Measurements from ENCODE around the gene TMEM176A. TPM values are rescaled to one million over a fixed set of nuclear protein-coding genes. Genes with fewer than 3 reads are reported as not detected.
A peak's percentile ranks its signal among the peaks of the same experiment; 100 is the strongest.
"Not testable (repeated sequence)": the region's sequence is repeated elsewhere in the genome, so short reads cannot be mapped to it uniquely, and the experiment has no call there.

TMEM176A gene, protein sequence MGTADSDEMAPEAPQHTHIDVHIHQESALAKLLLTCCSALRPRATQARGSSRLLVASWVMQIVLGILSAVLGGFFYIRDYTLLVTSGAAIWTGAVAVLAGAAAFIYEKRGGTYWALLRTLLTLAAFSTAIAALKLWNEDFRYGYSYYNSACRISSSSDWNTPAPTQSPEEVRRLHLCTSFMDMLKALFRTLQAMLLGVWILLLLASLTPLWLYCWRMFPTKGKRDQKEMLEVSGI
- not detected in 2 replicates for total RNA-seq

DNA sequence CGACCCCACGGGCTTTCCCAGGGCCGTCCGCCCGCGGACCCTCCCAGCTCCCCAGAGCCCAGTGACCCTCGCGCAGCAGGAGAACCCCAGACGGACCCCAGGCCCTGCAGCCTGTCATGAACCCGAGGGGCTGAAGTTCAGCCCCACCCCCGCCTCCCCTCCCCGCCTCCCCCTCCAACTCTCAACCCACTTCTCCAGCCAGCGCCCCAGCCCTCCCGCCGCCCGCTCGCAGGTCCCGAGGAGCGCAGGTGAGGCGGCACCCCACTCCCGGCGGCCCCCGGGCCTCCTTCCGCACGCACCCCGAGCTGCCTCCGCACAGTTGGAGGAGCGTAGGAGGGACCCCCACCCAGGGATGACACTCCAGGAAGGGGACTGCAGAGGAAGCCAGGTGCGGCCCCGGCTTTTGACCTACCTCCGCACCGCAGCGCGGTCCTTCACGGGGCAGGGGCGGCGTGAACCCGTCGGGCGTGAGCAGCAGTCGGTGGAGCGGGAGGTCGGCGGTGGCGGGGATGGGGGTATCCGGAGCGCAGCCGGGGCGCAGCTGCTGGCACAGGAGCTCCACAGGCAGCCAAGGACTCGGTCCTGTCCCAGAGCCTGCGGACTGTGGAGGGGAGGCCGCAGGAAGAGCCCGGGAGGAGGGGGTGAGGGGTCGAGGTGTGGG lies at the start of gene TMEM176A:
TSS of gene TMEM176A (plus strand) at position 189 of the 661 bp plus-strand sequence. CDS start 782 bp downstream, outside the sequence.
- DNase-seq = no peak

DNA sequence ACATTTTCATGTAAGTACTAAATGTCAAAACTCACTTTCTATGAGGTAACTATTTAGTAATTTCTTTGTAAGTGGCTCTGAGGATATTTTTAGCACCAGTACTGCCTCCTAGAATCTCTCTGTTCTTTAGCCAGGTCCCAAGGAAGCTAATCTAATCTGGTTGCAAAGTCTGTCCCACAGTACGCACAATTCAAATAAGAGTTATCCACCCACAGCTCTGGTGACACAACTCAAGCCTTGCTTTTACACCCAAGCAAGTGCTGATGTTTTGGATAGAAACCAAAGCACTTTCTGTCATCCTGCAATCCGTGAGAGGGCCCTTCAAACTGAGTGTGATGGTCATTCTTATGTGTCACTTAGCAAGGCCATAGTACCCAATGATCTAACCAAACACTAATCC lies 48.9 kb upstream of the TMEM176A start:
- DNase-seq = no peak

DNA sequence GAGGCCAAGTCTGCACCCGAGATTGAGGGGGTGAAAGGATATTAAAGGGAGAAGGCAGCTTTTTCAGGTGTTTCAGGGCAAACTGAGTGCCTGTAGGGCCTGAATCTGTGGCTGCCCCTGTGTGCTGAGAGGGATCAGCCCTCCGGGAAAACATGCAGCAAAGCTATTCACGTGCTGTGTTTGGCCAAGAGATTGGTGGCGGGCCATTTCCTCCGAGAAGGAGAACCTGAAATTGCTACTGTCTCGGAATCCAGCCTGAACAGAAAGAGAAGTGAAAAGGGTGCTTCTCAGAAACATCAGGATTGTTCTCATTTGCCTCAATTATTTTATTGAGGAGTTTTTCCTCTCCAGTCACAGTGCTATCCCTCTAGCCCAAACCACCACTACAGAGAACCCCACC lies 47.3 kb upstream of the TMEM176A start:
- no peak for DNase-seq

DNA sequence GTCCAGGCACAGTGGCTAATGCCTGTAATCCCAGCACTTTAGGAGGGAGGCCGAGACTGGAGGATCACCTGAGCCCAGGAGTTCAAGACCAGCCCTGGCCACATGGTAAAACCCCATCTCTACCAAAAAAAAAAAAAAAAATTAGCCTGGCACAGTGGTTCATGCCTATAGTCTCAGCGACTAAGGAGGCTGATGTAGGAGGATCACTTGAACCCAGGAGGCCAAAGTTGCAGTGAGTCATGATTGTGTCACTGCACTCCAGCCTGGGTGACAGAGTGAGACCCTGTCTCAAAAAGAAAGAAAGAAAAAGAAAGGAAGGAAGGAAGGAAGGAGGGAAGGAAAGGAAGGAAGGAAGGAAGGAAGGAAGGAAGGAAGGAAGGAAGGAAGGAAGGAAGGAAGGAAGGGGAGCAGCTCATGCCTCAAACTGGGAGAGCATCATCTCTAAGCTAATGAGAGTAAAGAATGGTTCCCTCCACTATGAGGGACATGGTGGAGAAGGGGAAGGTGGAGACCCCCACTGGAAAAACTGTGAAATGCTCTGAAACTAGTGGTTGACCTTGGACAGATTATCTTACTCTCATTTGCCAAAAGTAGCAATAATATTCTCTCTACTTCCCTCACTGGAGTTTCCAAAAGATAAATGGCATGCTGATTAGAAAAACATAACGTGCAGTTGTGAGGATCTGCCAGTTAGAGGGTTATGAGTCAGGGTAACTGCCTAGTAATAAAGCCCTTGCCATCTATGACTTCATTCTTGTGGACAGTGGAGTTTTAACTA lies 46.6 kb upstream of the TMEM176A start:
- DNase-seq = peak; percentile 88

DNA sequence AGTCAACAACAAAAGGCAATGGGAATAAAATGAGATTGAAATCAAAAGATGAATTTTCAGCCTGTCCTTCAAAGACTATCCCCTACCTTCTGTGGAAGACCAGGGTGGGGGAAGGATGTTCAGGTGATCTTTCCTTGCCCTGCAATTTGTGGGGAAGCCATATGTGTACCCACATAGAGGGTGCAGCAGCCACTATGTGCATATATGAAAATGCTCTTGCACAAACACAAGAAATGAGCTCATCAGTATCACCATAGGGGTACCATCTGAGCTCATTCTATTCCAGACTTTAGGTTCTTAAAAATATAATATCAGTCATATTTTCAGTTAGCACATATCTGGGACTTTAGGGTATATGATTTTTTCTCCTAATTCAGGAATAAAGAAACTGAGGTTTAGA lies 45.6 kb upstream of the TMEM176A start:
- DNase-seq = peak; percentile 21

DNA sequence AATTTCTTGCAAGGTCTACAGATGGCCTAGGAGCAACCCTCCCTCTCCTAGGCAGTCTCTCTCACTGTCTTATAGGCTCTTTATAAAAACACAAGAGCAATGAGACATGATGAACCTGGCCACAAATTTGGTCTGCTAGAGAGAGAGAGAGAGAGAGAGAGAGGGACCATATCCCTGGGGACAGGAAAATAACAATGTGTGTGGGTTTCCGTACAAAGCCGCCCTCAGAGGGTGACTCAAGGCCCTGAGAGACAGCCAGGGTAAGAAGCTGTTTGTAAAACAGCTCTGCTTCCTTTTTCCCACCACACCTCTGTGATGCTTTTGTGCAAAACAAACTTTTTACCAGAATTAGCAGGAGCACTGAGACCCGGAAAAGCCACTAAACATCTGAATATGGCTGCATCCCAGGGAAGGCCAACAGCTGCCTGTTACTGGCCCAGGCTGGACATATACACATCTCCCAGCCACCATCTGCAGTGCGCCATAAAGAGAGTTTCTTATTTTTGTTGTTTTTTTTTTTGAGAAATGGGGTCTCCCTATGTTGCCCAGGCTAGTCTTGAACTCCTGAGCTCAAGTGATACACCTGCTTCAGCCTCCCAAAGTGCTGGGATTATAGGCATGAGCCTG lies 45.0 kb upstream of the TMEM176A start:
- DNase-seq = peak; percentile 90

DNA sequence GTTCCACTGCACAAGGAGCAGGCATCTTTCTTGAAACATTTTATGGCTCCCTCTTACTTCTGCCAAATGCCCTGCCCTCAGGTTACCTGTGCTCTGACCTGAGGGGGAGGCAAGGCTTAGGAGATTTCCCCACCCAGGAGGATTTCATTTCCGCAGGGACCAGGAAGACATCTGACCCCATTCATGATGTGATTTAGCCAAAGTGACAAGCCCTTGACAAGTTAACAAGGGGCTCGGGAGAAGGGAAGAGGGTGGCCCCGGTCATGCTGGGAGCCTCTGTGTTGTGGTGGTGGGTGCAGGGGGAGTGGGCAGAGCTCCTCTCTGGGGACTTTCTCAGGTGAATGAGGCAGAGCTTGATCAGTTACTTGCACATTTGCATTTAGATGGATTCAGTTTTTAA lies 44.4 kb upstream of the TMEM176A start:
- no peak for DNase-seq

DNA sequence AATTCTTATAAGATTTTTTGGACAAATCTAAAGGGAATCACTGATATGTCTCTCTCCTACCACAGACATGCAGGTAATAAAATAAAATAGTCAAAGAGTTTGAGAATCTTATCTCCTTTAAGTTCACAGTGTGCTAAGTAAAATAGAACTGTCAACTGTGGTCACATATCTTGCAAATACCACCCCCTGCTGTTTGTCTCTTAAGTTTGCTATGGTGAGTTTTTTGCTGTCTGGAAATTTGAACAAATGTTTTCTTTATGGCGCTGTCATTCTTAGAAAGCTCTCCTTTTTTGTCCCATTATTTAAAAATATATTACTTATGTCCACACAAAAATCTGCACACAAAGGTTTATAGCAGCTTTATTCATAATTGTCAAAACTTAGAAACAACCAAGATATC lies 43.7 kb upstream of the TMEM176A start:
- DNase-seq = peak; percentile 83

DNA sequence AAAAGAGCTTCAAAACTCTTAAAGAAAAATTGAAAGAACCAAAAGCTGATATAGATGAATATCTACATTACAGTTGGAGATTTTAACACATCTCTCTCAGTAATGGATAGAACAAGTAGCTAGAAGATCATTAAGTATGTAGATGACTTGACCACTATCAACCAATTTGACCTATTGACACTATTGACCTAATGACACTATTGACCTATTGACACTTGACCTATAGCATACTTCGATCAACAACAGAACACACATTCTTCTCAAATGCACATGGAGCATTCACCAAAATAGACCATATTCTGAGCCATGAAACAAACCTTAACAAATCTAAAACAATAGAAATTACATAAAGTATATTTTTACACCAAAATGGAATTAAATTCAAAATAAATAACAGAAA lies 41.1 kb upstream of the TMEM176A start:
- no peak for DNase-seq

DNA sequence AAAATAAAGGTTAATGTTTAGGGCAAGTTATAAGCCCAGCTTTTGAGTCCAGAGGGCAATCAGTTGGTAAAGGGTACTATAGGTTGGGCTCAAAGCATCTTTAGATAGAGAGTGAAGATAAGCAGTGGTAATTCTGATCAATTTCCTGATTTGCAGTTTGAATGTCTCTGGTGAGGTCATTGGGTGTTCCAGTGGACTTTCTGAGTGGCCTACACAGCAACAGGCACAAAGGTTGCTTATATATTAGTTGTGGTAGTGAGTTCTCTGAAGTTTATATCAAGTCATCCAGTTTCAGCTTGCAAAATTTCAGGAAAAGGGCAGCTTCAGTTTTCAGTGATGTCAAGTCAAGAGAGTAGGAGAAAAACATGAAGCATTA lies 34.2 kb upstream of the TMEM176A start:
- DNase-seq = peak; percentile 11

DNA sequence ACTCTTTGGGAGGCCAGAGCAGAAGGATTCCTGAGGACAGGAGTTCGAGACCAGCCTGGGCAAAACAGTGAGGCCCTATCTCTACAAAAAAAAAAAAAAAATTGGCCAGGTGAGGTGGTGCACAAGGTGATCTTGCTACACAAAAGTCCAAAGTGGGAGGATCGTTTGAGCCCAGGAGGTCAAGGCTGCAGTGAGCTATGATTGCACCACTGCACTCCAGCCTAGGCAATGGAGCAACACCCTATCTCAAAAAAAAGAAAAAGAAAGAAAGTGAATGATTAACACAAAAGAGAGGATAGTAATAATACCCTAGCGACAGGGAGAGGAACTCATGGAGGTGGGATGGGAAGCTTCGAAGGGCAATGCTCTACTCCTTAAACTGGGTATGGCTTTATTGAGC lies 30.8 kb upstream of the TMEM176A start:
- DNase-seq = no peak

DNA sequence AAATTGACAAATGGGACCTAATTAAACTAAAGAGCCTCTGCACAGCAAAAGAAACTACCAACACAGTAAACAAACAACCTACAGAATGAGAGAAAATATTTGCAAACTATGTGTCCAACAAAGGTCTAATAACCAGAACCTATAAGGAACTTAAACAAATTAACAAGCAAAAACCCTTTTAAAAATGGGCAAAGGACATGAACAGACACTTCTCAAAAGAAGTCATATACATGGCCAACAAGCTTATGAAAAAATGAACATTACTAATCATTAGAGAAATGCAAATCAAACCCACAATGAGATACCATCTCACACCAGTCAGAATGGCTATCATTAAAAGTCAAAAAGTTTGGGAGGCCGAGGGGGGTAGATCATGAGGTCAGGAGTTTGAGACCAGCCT lies 26.4 kb upstream of the TMEM176A start:
- DNase-seq = not testable (repeated sequence)

DNA sequence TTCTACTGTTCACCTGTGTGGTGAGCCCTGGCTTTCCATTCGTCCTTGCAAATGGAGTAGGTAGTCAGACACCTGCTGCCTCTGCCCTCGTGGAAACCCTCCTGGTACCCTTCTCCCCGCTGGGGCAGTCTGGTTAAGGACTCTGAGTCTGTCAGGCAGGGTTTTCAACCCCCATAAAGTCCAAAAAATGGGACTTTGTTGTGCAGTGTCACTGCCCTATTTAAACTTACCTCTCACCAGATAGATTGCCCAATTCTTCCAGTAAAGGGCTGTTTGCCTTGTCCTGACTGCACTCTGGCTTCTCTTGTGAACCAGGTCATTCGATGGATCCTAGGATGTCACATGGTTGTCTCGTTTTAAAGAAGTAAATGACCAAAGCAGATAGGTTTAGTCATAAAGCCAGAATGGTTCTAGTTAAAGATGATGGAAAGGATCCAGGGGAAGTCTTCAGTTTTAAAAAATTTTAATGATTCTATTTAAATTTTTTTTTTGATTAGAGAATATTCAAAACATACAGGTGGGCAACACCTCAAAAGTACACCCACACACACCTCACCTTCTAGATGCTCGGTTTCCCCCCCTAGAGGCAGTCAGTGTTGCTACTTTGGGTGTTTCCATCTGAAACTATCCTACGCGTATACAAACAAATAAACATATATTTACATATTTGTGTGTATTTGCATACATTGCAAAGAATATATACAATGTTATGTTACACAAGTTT lies 22.4 kb upstream of the TMEM176A start:
- no peak for DNase-seq

DNA sequence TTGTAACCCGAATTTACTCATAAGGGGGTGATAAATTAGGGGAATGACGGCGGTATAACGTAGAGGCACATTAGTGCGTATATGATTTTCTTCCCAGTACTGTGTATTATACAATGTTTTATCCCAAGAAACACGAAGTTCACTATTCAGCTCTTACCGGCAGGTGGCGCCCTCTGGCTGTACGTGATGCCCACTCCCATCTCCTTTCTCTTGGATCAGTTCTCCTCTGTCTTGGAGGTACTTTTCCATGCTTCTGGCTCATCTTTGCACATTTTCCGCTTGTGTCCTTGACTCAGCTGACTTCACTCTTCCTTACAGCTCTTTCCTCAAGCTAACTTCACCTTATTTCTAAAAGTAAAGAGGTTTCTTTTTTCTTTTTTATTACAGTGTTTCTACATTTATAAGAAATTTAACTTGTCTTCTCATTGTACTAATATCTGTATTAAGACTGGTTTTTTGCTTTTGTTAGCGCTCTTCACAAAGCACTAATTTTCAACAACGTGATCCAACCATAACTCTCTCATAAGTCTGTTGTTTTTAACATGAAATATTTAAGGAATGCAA lies 21.7 kb upstream of the TMEM176A start:
- DNase-seq = peak; percentile 87

DNA sequence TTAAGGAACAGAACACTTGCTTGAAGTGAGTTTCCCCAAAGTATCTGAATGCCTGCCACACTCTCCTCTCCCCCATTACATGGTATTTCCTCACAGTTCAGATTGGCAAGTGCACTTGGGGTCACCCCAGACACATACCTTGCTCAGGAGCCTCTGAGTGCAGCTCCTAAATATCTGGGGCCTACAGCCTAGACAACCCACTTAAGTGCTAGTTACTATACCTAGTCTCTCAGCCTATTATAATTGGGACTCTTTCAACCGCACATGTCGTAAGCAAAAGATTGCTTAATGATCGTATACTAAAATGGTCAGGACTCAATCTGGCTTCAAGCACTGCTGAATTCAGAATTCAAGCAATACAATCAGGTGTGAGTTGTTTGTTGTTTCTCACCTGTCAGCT lies 20.3 kb upstream of the TMEM176A start:
- DNase-seq = no peak

DNA sequence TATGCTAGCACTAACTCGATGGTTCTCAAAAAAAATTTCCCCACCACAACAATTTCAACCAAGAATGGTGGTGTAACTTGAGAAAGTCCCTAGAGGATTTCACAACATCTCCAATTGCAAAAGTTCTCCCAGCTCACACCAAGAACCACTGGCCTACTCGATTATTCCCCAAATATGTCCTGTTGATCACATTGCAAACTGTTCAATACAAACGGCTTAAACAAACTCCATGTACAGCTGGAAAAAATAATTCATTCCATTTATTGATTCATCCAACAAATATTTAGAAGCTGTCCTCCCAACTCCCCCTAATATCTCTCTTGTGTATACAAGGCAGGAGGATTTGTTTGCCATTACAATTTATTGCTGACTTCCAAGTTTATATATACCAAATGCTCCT lies 19.5 kb upstream of the TMEM176A start:
- DNase-seq = no peak

DNA sequence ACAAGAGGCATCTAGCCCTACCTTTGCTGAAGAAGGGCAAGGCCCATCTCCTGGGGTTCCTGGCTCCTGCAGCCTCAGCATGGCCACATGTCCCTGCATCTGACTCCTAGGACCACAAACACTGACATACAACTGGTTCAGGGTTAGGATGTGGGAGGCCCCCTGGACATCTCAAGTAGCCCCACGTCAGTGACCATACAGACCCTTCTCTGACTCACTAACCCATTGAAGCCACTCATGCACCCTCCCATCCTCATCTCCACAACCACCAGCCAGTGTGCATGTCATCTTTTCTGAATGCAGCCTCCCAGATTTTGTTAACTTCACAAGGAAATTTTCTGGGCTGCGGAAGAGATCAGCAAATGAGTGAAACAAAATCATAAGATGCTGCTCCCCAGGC lies 18.6 kb upstream of the TMEM176A start:
- no peak for DNase-seq

DNA sequence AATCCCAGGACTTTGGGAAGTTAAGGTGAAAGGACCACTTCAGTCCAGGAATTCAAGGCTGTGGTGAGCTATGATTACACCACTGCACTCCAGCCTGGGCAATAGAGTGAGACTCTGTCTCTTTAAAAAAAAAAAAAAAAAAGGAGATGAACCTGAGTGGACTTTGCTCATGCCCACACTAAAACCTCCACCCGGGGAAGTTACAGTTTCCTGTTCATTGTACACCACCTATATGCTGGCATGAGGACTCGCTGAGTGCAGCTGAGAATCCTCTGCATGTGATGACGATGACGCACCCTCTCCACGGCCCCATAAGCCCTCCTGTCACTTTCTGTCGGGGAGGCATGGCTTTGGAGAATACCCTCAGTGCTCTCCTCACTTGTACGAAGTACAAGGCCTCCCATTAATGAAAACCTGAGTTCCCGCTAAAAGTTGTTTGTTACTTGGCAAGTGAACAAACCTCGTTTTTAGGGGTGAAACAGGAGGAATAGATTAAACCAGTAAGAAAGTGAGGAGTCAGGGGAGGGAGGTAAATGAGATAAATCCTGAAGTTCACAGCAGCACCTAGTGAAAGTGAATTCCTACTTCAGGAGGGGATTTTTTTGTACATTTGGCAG lies 16.3 kb upstream of the TMEM176A start:
- peak; percentile 52 for DNase-seq

DNA sequence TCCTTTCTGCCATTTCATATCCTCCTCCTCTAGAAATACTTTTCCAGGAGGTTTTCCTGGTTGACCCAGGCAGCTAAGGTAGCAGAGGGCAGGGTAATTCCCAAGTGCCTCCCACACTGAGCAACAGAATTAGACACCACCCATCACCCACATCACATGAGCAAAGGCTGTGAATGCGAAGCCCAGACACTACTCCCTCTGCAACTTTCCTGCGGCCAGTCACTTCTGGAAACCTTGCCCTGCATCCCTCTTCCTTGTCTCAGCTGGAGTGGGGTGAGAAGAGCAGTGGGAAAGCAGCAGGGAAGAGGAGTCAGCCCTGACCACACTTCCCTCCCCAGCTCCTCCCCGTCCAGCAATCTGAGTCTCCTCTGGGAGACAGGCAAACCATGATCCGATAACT lies 15.6 kb upstream of the TMEM176A start:
- no peak for DNase-seq

DNA sequence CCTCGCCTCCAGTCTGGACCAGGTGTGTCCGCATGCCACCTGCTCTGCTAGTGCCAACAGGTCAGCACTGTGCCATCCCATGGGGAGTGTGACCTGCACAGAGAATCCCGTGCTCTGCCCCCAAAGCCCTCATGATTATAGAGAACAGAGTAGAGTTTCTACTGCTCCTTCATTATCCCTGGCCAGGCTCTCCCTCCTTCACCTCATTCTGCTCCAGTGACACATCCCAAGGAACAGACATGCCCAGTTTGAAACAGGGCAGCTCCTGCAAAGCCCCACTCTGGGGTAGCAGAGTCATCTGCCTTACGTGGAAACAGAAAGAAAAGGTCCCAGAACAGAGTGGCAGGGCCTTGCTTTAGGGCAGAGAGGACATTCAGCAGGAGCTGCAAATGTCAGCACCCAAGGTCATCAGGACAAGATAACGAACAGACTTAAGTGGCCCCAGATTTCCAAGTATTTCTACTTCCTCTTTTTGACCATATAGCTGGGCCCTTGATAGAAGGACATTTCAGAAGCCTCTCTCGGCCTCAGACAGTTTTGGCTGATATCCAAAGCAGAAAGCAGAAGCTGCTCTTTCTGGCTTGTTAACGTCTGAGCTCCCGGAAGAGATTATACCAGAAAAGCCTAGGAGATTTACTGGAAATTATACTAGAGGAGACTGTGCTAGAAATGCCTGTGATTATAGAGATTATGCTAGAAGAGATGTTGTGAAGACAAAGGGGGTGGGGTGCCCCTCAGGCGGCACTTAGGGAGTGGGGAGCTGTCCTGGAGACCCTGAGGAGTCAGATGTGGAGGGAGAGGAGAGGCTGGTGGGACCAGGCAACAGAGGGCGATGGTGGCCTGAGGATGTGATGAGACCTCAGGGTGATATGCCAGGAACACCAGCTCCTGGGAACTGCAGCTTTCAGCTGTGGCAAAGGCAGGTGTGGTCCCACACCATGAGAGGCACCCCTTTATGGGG lies 13.0 kb upstream of the TMEM176A start:
- no peak for DNase-seq

Data from dermis blood vessel endothelial cell (primary cell).